Upper lobe of left lung (tissue), 6 donors: Measurements from ENCODE around the gene BRPF3. TPM values are rescaled to one million over a fixed set of nuclear protein-coding genes. Genes with fewer than 3 reads are reported as not detected.

Experiments
- ATAC-seq, 2 donors: fragments of 200-7000 bp; cut with Tn5 transposase; one replicate each; pipeline ENCODE4 v1.9.1; 2022; ENCODE audit warnings: mild to moderate bottlenecking in 2 of 2, moderate library complexity in 2 of 2; ENCODE audit not compliant: low FRiP score in 2 of 2
- DNase-seq, 2 donors: peaks; one replicate each; pipeline ENCODE4 v3.0.0-alpha.2; 2019 to 2020
- H3K27ac ChIP-seq, 4 donors: fragments of 200-600 bp; sonication (generic); one replicate each; pipeline ENCODE4 v1.5.1; 2016 to 2019
- H3K27me3 ChIP-seq, 4 donors: fragments of 200-600 bp; sonication (generic); one replicate each; pipeline ENCODE4 v1.5.1; 2017 to 2019
- H3K36me3 ChIP-seq, 4 donors: fragments of 200-600 bp; sonication (generic); one replicate each; pipeline ENCODE4 v1.5.1; 2016 to 2019
- H3K4me1 ChIP-seq, 4 donors: fragments of 200-600 bp; sonication (generic); one replicate each; pipeline ENCODE4 v1.5.1; 2018 to 2019
- H3K4me3 ChIP-seq, 4 donors: fragments of 200-600 bp; sonication (generic); one replicate each; pipeline ENCODE4 v1.5.1; 2017 to 2019; ENCODE audit warnings: mild to moderate bottlenecking in 2 of 4, moderate library complexity in 1 of 4
- H3K9me3 ChIP-seq, 4 donors: fragments of 200-600 bp; sonication (generic); one replicate each; pipeline ENCODE4 v1.5.1; 2018 to 2019
- EP300 ChIP-seq, 4 donors: sonication (generic); formaldehyde crosslinking; IDR thresholded peaks; one replicate each; pipeline ENCODE4 v1.5.1; 2017; ENCODE audit warnings: antibody characterized with exemption in 4 of 4, control low read depth in 2 of 4
- POLR2A ChIP-seq, 4 donors: fragments of 450-650 bp; IDR thresholded peaks; one replicate each; pipeline ENCODE4 v1.5.1; 2016 to 2017; ENCODE audit warnings: antibody characterized with exemption in 4 of 4, mild to moderate bottlenecking in 2 of 4
- POLR2AphosphoS5 ChIP-seq, 2 donors: sonication (generic); formaldehyde crosslinking; IDR thresholded peaks; one replicate each; pipeline ENCODE4 v1.5.1; 2017; ENCODE audit warnings: antibody characterized with exemption in 2 of 2
- WGBS, 2 donors: methylation state at CpG; one replicate each; pipeline ENCODE4 v1.1.5; 2017 to 2018; 5-methylcytosine and 5-hydroxymethylcytosine counted together
- total RNA-seq, 6 donors: library from RNA; depleted of rRNA in 4 of 6; stranded (reverse); fragments of >200 nt in 4 of 6; gene quantifications; one replicate each; pipeline versions ENCODE4 v1.1.0 to v1.2.1, GENCODE V29; 2016 to 2021
- TF ChIP-seq, protein P1 (sequence below), 6 experiments: fragments of 450-650 bp in 4 of 6; fragments of 200-600 bp in 2 of 6; sonication (generic) in 2 of 6; IDR thresholded peaks; one replicate each; pipeline ENCODE4 v1.5.1; 2016 to 2019; ENCODE audit warnings: antibody characterized with exemption in 6 of 6
- donor health status: DM: no; HTN: no; CAD: no; lungs with moderate emphysema.
- donor health status: DM: no; HTN: yes; CAD: no; lungs with severe emphysema.

The BRPF3 gene
- total RNA-seq, 6 donors from 2014 or later: 23.7 to 37.4 (median 33.4) TPM

DNA sequence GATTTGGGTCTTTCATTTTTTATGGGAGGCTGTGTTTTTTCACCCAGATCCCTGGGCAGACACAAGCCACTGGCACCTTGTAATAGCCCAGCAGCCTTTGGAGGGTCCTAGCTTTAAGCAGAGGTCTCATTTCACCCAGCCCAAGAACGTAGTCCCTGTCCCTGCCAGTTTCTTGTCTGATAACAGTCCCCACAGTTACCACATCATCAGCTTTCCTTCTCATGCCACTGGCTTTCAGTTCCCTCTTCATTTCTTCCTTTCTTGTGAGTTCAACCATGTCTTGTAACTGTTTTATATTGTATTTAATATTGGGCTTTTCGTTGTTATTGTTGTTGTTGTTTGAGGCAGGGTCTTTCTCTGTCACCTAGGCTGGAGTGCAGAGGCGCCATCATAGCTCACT is 83.9 kb downstream of the BRPF3 start:
- H3K36me3 ChIP-seq: no peaks in the 10 kb centered on the region
- H3K27ac ChIP-seq: no peak overlapping the region
- 53 to 59% methylated on average over 3 of the region's 3 CpGs for WGBS, 2 donors
- TF ChIP-seq POLR2A (IDR thresholded peaks at IDR 0.05): no peak
- TF ChIP-seq EP300 (IDR thresholded peaks at IDR 0.05): no peak
- TF ChIP-seq POLR2AphosphoS5 (IDR thresholded peaks at IDR 0.05): no peak
- H3K27me3 ChIP-seq: peaks cover 0 to 6% (median 3%) of the 10 kb centered on the region in 4 donors
- ATAC-seq: no peak
- DNase-seq: no peak
- no peaks in the 10 kb centered on the region for H3K9me3 ChIP-seq
- H3K4me1 ChIP-seq: no peaks in the 10 kb centered on the region
- H3K4me3 ChIP-seq: no peak overlapping the region

GRCh38 chr6:36280983-36281382 is 84.4 kb downstream of the BRPF3 start:
- no peak for DNase-seq
- TF ChIP-seq EP300 (IDR thresholded peaks at IDR 0.05) (no peak), POLR2AphosphoS5 (IDR thresholded peaks at IDR 0.05) (no peak), POLR2A (IDR thresholded peaks at IDR 0.05) (no peak)
- TF ChIP-seq, protein P1, sequence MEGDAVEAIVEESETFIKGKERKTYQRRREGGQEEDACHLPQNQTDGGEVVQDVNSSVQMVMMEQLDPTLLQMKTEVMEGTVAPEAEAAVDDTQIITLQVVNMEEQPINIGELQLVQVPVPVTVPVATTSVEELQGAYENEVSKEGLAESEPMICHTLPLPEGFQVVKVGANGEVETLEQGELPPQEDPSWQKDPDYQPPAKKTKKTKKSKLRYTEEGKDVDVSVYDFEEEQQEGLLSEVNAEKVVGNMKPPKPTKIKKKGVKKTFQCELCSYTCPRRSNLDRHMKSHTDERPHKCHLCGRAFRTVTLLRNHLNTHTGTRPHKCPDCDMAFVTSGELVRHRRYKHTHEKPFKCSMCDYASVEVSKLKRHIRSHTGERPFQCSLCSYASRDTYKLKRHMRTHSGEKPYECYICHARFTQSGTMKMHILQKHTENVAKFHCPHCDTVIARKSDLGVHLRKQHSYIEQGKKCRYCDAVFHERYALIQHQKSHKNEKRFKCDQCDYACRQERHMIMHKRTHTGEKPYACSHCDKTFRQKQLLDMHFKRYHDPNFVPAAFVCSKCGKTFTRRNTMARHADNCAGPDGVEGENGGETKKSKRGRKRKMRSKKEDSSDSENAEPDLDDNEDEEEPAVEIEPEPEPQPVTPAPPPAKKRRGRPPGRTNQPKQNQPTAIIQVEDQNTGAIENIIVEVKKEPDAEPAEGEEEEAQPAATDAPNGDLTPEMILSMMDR (IDR thresholded peaks at IDR 0.05): no peak
- 80 to 87% methylated on average over 4 of the region's 4 CpGs for WGBS, 2 donors
- no peak for ATAC-seq
- Histone ChIP-seq H3K9me3 (no peaks in the 10 kb centered on the region), H3K27me3 (peaks cover 0 to 8% (median 3%) of the 10 kb centered on the region in 4 donors), H3K4me3 (no peak overlapping the region), H3K27ac (no peak overlapping the region), H3K4me1 (no peaks in the 10 kb centered on the region), H3K36me3 (no peaks in the 10 kb centered on the region)

Other genes starting within 250 kb of the BRPF3 start
- 1 to 10 TPM in 1 of 6 donors, under 1 TPM in 5; under 0.01 to 1.5 (median 0.80) TPM for gene SLC26A8, start 172.1 kb upstream of the BRPF3 start, total RNA-seq
- gene MAPK14, start 168.9 kb upstream of the BRPF3 start, total RNA-seq: 10 to 100 TPM; 39.8 to 96.3 (median 70.8) TPM
- 10 to 100 TPM; 56.7 to 90.1 (median 80.1) TPM for gene MAPK13, start 66.2 kb upstream of the BRPF3 start, total RNA-seq
- gene PNPLA1, start 73.3 kb downstream of the BRPF3 start, total RNA-seq: under 1 TPM in 3 of 6 donors, not detected in 3; 0.14 to 0.61 (median 0.30) TPM
- under 1 TPM in 1 of 6 donors, not detected in 5; 0.10 TPM for gene BNIP5, start 140.1 kb downstream of the BRPF3 start, total RNA-seq
- 10 to 100 TPM in 1 of 6 donors, 1 to 10 TPM in 5; 2.0 to 10.5 (median 4.2) TPM for gene ETV7, start 190.9 kb downstream of the BRPF3 start, total RNA-seq
- under 1 TPM in 2 of 6 donors, not detected in 4; 0.09 to 0.15 TPM for gene PXT1, start 246.1 kb downstream of the BRPF3 start, total RNA-seq
- gene KCTD20, start 246.3 kb downstream of the BRPF3 start, total RNA-seq: 10 to 100 TPM; 30.4 to 41.7 (median 36.7) TPM